NB4 (cell line): ENCODE data around the gene RAVER2.

Experiments used
- MAX ChIP-seq: IDR thresholded peaks from 2 replicates; pipeline ENCODE4 v1.6.1; 2011; ENCODE audit warnings: low read depth, low read length
- MYC ChIP-seq: IDR thresholded peaks from 2 replicates; pipeline ENCODE4 v1.6.1; 2011; ENCODE audit warnings: low read depth, low read length
- POLR2A ChIP-seq: IDR thresholded peaks from 2 replicates; pipeline ENCODE4 v1.6.1; 2011; ENCODE audit warnings: mild to moderate bottlenecking; ENCODE audit not compliant: insufficient read length; ENCODE audit errors: extremely low read depth
- TF ChIP-seq, protein P1 (sequence below): IDR thresholded peaks from one replicate; pipeline ENCODE4 v1.5.1; 2012; ENCODE audit warnings: low read depth, low read length

GRCh38 chr1:64873576-64873975 lies 128.7 kb downstream of the RAVER2 start:
- TF ChIP-seq, protein P1, sequence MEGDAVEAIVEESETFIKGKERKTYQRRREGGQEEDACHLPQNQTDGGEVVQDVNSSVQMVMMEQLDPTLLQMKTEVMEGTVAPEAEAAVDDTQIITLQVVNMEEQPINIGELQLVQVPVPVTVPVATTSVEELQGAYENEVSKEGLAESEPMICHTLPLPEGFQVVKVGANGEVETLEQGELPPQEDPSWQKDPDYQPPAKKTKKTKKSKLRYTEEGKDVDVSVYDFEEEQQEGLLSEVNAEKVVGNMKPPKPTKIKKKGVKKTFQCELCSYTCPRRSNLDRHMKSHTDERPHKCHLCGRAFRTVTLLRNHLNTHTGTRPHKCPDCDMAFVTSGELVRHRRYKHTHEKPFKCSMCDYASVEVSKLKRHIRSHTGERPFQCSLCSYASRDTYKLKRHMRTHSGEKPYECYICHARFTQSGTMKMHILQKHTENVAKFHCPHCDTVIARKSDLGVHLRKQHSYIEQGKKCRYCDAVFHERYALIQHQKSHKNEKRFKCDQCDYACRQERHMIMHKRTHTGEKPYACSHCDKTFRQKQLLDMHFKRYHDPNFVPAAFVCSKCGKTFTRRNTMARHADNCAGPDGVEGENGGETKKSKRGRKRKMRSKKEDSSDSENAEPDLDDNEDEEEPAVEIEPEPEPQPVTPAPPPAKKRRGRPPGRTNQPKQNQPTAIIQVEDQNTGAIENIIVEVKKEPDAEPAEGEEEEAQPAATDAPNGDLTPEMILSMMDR = no peak
- TF ChIP-seq POLR2A (no peak), MAX (no peak), MYC (no peak)
